EH (cell line): Measurements from ENCODE around the gene CNDP2.
"Not testable (repeated sequence)": the region's sequence is repeated elsewhere in the genome, so short reads cannot be mapped to it uniquely, and the experiment has no call there.

ENCODE experiments used
- DNase-seq: peaks from one replicate; pipeline ENCODE4 v3.0.0-alpha.2; 2015; ENCODE audit warnings: low read depth

The CNDP2 gene

GRCh38 chr18:74518456-74519295, 22.5 kb downstream of the CNDP2 start:
- DNase-seq: no peak

- DNase-seq: no peak
Observed at GRCh38 chr18:74519320-74520095, 23.3 kb downstream of the CNDP2 start.

GRCh38 chr18:74520096-74520833, 24.1 kb downstream of the CNDP2 start:
- no peak for DNase-seq

DNA sequence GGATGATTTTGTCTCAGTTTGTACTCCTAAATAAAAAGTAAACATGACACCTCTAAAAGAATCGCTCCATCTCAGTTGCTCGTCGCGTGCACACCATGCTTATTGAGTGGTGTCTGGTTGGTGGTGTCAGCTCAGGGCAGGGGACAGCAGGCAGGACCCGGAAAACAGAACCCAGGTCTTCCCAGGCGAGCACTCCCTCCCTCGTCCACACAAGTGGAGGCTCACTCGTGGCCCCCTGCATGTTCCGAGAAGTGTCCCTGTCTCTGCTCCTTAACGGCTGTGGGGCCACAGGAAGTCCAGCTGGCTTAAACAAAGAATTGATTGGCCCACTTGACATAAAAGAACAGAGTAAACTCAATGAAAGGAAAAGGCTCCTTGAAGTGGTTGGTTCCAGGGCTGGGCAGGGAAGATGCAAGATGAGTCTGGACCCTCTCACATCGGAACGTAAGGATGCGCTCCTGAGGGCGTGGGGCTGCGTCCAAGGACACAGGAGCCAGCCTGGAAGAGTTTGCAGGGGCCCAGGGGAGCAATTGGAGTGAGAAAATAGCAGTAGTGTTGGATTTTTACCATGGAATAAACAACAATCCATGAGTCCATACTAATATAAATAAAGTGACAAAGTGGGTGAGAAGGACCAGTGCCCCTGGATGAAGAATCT, 25.0 kb downstream of the CNDP2 start:
- DNase-seq: no peak

DNA sequence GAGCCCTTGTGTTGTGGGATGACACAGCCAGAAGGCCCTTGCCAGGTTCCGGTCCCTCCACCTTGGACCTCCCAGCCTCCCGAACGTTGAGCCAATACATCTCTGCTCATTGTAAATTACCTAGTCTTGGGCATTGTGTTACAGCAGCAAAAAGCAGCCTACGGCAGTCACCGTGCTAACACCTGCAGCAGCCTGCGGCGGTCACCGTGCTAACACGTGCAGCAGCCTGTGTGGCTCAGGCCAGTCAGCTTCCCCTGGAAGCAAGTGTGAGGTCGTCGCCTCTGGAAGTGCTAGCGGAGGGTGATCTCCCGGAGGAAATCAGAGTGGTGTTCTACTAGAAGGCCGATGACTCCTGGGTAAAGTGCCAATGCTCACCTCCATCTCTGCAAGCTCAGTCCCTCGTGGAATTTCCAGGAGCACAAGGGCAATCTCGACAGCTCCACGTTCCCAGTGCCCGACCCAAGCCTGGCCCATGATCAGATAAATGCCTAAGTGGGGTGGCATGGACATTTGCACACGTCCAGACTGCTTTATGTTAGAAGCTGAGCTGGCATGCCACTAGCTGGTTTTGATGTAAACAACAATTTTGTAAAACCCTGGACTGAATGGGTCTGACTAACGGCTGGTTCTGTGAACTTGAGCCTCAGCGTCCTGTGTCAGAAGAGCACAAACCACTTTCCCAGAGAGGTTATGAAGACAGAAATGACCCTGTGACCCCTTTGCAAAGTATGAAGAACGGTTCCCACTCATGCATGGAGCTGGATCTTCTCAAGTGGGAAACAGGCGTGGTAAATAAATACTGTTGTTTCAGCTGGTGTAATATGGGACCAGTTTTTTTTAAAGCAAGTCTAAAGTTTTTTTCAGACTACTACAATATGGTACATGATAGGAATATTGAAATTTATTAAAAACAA, 26.7 kb downstream of the CNDP2 start:
- DNase-seq: no peak

- DNase-seq: no peak
Observed at GRCh38 chr18:74524097-74524496, 27.9 kb downstream of the CNDP2 start.

GRCh38 chr18:74524915-74525314, 28.8 kb downstream of the CNDP2 start:
- DNase-seq: not testable (repeated sequence)

- DNase-seq: no peak
Observed at GRCh38 chr18:74525741-74526140, 29.6 kb downstream of the CNDP2 start.

DNA sequence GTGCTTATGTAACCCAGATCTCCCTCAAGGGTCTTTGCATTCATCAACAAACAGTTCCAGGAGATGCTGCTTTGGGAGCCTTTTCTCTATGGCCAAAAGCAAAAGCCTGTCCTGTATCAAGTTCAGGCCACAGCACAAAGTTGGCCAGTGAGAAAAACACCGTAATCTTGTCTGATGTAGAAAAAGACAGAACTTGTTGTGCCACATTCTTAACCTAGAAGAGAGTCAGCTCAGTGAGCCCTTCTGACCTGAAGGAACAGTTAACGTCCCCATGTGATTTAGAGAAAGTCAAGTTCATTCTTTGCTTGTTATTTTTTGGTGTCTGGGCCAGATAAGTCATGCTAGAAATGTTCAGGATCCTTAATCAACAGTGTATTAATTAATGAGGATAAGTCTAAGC, 30.3 kb downstream of the CNDP2 start:
- DNase-seq: no peak

DNA sequence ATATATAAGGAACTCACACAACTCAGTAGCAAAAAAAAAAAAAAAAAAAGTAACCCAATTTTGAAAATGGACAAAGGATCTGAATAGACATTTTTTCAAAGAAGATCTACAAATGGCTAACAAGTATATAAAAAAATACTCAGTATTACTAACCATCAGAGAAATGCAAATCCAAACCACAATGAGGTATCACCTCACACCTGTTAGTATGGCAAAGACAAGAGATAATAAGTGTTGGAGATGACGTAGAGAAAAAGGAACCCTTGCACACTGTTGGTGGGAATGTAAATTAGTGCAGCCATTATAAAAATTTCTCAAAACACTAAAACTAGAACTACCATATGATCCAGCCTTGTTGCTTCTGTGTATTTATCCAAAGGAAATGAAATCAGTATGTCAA, 32.3 kb downstream of the CNDP2 start:
- DNase-seq: no peak

- DNase-seq: no peak
Observed at GRCh38 chr18:74528913-74529312, 32.8 kb downstream of the CNDP2 start.

DNA sequence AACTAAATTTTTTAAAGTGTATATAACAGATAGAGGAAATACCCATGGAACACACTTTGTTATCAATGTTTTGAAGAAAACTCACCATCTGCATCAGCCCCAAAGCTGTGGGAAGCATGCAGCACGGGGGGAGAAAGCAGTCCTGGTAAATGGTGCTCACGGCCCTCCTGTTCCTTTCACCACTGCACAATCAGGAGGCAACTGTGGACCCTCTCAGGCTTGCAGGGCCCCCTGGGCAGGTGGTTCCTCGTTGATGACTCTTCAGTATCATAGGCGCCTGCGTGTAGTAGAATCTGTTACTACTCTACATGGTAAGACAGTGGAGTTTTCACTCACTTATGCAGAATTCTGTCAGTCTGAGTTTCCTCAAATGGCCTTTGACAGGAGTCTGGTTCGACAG, 33.2 kb downstream of the CNDP2 start:
- DNase-seq: no peak

- no peak for DNase-seq
Observed at GRCh38 chr18:74529811-74530583, 33.8 kb downstream of the CNDP2 start.

- no peak for DNase-seq
Observed at GRCh38 chr18:74530584-74530862, 34.4 kb downstream of the CNDP2 start.

DNA sequence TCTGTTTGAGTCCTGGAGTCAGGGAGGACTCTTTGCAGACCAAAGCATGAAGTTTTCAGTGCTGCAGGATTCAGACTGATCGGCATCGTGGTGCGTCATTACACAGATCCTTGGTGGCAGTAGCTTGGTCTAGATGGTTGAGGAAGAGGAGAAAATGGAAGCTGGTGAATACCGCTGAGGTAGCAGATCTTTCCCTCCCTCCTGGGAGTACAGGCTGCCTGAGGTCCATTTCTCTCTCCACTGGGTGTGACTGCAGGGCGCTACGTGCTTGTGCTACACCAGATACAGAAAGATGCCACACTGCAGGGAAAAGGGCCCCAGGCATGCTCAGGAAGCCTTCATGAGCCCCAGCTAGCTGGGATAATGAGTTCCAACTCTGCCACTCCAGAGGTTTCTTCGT, 34.9 kb downstream of the CNDP2 start:
- DNase-seq: no peak

- DNase-seq: no peak
Observed at GRCh38 chr18:74532511-74533025, 36.4 kb downstream of the CNDP2 start.

GRCh38 chr18:74533666-74534065, 37.5 kb downstream of the CNDP2 start:
- no peak for DNase-seq

GRCh38 chr18:74534150-74534969, 38.2 kb downstream of the CNDP2 start, which contains the start of gene CNDP1:
Gene CNDP1, plus strand, starts transcription at chr18:74534500. Its CDS starts 168 bp downstream, at chr18:74534668.
- DNase-seq: no peak

DNA sequence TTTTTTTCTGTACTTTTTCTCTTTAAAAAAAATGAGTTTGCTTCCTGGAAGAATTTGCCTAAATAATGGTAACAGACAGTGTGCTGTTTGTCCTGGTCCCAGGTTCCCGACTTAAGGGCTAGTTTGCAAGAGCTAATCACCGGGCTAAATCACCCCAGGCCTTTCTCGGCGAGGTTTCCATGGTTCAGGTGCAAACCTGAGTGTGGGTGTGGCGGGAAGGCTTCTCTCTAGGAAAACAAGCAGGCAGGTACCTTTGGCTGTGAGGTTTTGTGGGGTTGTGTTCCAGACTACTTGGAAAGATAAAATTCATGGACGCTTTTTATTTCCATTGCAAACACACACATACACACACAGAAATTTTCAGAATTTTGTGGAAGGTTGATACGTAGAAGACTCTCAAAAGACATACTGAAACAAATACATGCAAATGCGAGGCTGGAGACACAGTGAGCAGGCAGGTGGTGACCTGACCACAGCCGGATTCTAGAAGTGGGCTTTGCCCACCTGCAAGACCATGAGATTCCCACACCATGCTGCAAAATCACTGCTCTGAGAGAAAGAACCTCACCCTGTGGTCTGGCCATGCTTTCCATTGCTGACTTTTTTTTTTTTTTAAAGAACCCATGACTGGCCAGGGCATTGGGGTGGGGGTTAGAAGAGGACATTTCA, 39.0 kb downstream of the CNDP2 start:
- no peak for DNase-seq
